ENCODE measurements around the gene TRIM28. TPM values are rescaled to one million over a fixed set of nuclear protein-coding genes. Genes with fewer than 3 reads are reported as not detected.

Gene TRIM28
- total RNA-seq, 2 donors from 2014 or later, result 159 to 168 TPM

GRCh38 chr19:58557221-58558065, 13.6 kb downstream of the TRIM28 start:
- DNase-seq (ENCODE audit: low spot score), result peak; percentile 62
- intact Hi-C loops (cut with DNase I), result no loop called here

GRCh38 chr19:58558066-58558622, 14.3 kb downstream of the TRIM28 start, which contains the start of gene UBE2M:
Gene UBE2M, minus strand, starts transcription at chr19:58558611. Its CDS starts 230 bp downstream, at chr19:58558381.
- DNase-seq (ENCODE audit: low spot score), result peak; percentile 91
- intact Hi-C loops (cut with DNase I), result no loop called here

- intact Hi-C loops (cut with DNase I), result no loop called here
- DNase-seq (ENCODE audit: low spot score), result peak; percentile 100
Observed at GRCh38 chr19:58558623-58559274, 14.9 kb downstream of the TRIM28 start.

GRCh38 chr19:58559275-58560006, 15.6 kb downstream of the TRIM28 start:
- peak; percentile 97 for DNase-seq (ENCODE audit: low spot score)
- intact Hi-C loops (cut with DNase I), result no loop called here

GRCh38 chr19:58560007-58560887, 16.4 kb downstream of the TRIM28 start:
- DNase-seq (ENCODE audit: low spot score), result no peak
- intact Hi-C loops (cut with DNase I), result no loop called here

- intact Hi-C loops (cut with DNase I), result no loop called here
- DNase-seq (ENCODE audit: low spot score), result no peak
Observed at GRCh38 chr19:58560921-58561320, 17.1 kb downstream of the TRIM28 start.

- intact Hi-C loops (cut with DNase I), result no loop called here
Observed at GRCh38 chr19:58561373-58562121, 17.7 kb downstream of the TRIM28 start.

GRCh38 chr19:58562122-58563033, 18.5 kb downstream of the TRIM28 start:
- DNase-seq (ENCODE audit: low spot score), result peak; percentile 87
- intact Hi-C loops (cut with DNase I), result no loop called here

More at GRCh38 chr19:58561373-58562121, 17.7 kb downstream of the TRIM28 start:
- no peak for DNase-seq (ENCODE audit: low spot score)

- intact Hi-C loops (cut with DNase I), result no loop called here
- peak; percentile 81 for DNase-seq (ENCODE audit: low spot score)
Observed at GRCh38 chr19:58563034-58563573, 19.2 kb downstream of the TRIM28 start.

- DNase-seq (ENCODE audit: low spot score), result no peak
- intact Hi-C loops (cut with DNase I), result no loop called here
Observed at GRCh38 chr19:58563823-58564222, 20.0 kb downstream of the TRIM28 start.

- no peak for DNase-seq (ENCODE audit: low spot score)
- intact Hi-C loops (cut with DNase I), result no loop called here
Observed at GRCh38 chr19:58566989-58567388, 23.1 kb downstream of the TRIM28 start.

GRCh38 chr19:58568453-58569130, 24.7 kb downstream of the TRIM28 start:
- intact Hi-C loops (cut with DNase I), result no loop called here
- DNase-seq (ENCODE audit: low spot score), result no peak

GRCh38 chr19:58569191-58569942, 25.5 kb downstream of the TRIM28 start:
- intact Hi-C loops (cut with DNase I), result no loop called here
- DNase-seq (ENCODE audit: low spot score), result peak; percentile 70

- peak; percentile 80 for DNase-seq (ENCODE audit: low spot score)
- intact Hi-C loops (cut with DNase I), result no loop called here
Observed at GRCh38 chr19:58569943-58570670, 26.2 kb downstream of the TRIM28 start.

Measured in posterior vena cava (tissue), 2 donors.